ENCODE measurements around the gene ETV6.

The ETV6 gene

GRCh38 chr12:11801643-11802042 lies 152.2 kb downstream of the ETV6 start:
- no peak for DNase-seq (ENCODE audit: low read depth)

GRCh38 chr12:11804130-11804529 lies 154.7 kb downstream of the ETV6 start:
- no peak for DNase-seq (ENCODE audit: low read depth)

- DNase-seq (ENCODE audit: low read depth) = no peak
Measured at GRCh38 chr12:11805043-11805442, 155.6 kb downstream of the ETV6 start.

GRCh38 chr12:11805680-11806079 lies 156.2 kb downstream of the ETV6 start:
- no peak for DNase-seq (ENCODE audit: low read depth)

GRCh38 chr12:11807458-11807857 lies 158.0 kb downstream of the ETV6 start:
- no peak for DNase-seq (ENCODE audit: low read depth)

GRCh38 chr12:11808931-11809330 lies 159.5 kb downstream of the ETV6 start:
- no peak for DNase-seq (ENCODE audit: low read depth)

- no peak for DNase-seq (ENCODE audit: low read depth)
Measured at GRCh38 chr12:11810206-11810545, 160.7 kb downstream of the ETV6 start.

- DNase-seq (ENCODE audit: low read depth) = no peak
Measured at GRCh38 chr12:11811008-11811407, 161.5 kb downstream of the ETV6 start.

GRCh38 chr12:11812241-11812585 lies 162.7 kb downstream of the ETV6 start:
- no peak for DNase-seq (ENCODE audit: low read depth)

- DNase-seq (ENCODE audit: low read depth) = peak; percentile 27
Measured at GRCh38 chr12:11812586-11813437, 163.3 kb downstream of the ETV6 start.

- DNase-seq (ENCODE audit: low read depth) = peak; percentile 44
Measured at GRCh38 chr12:11813438-11813813, 164.0 kb downstream of the ETV6 start.

GRCh38 chr12:11814374-11814773 lies 164.9 kb downstream of the ETV6 start:
- peak; percentile 77 for DNase-seq (ENCODE audit: low read depth)

GRCh38 chr12:11815397-11815796 lies 165.9 kb downstream of the ETV6 start:
- no peak for DNase-seq (ENCODE audit: low read depth)

- DNase-seq (ENCODE audit: low read depth) = no peak
Measured at GRCh38 chr12:11819643-11820042, 170.2 kb downstream of the ETV6 start.

- no peak for DNase-seq (ENCODE audit: low read depth)
Measured at GRCh38 chr12:11820476-11820875, 171.0 kb downstream of the ETV6 start.

- no peak for DNase-seq (ENCODE audit: low read depth)
Measured at GRCh38 chr12:11821386-11822080, 172.1 kb downstream of the ETV6 start.

- peak; percentile 57 for DNase-seq (ENCODE audit: low read depth)
Measured at GRCh38 chr12:11822081-11822834, 172.8 kb downstream of the ETV6 start.

GRCh38 chr12:11823043-11823442 lies 173.6 kb downstream of the ETV6 start:
- DNase-seq (ENCODE audit: low read depth) = peak; percentile 95

- no peak for DNase-seq (ENCODE audit: low read depth)
Measured at GRCh38 chr12:11823593-11823992, 174.1 kb downstream of the ETV6 start.

GRCh38 chr12:11824069-11824468 lies 174.6 kb downstream of the ETV6 start:
- DNase-seq (ENCODE audit: low read depth) = no peak

GRCh38 chr12:11824736-11825135 lies 175.3 kb downstream of the ETV6 start:
- DNase-seq (ENCODE audit: low read depth) = no peak

GRCh38 chr12:11825278-11825677 lies 175.8 kb downstream of the ETV6 start:
- no peak for DNase-seq (ENCODE audit: low read depth)

GRCh38 chr12:11826574-11826973 lies 177.1 kb downstream of the ETV6 start:
- DNase-seq (ENCODE audit: low read depth) = peak; percentile 27

All from amniotic epithelial cell (primary cell).